ENCODE results near the gene EFNA4. TPM values are rescaled to one million over a fixed set of nuclear protein-coding genes. Genes with fewer than 3 reads are reported as not detected.

The EFNA4 gene
- total and polyA plus RNA-seq, 9 of the 15 experiments (the other 6 are each of a cell fraction or from before 2014, with no cell fraction given), result 0.68 to 7.4 (median 6.1) TPM

GRCh38 chr1:155084722-155085503 is 21.4 kb downstream of the EFNA4 start (continued):
- TF ChIP-seq CTCF (IDR thresholded peaks at IDR 0.05 in 2 of 3, conservative IDR thresholded peaks at IDR 0.05 in 1 of 3; ENCODE audit: insufficient read depth in 2 of 3, low read depth in 1 of 3, low read length in 3 of 3), result peak; percentile 91 to 98 (median 97)
- TF ChIP-seq RBM34 (IDR thresholded peaks at IDR 0.05; ENCODE audit: borderline replicate concordance, insufficient read depth, low read length), result no peak
- peak; percentile 60 for TF ChIP-seq ELF1 (tag; IDR thresholded peaks at IDR 0.05)
- TF ChIP-seq COPS2 (conservative IDR thresholded peaks at IDR 0.05), result no peak
- TF ChIP-seq FOXK2 (conservative IDR thresholded peaks at IDR 0.05 in 1 of 2, IDR thresholded peaks at IDR 0.05 in 1 of 2; ENCODE audit: low read depth in 2 of 2), result peak; percentile 51 to 61; a peak in 2 of 4 replicates
- TF ChIP-seq ZNF398 (CRISPR knock-in tag; IDR thresholded peaks at IDR 0.05), result no peak
- peak; percentile 89 for TF ChIP-seq CTBP1 (IDR thresholded peaks at IDR 0.05; ENCODE audit: borderline replicate concordance)
- TF ChIP-seq KDM5B (IDR thresholded peaks at IDR 0.05; ENCODE audit: insufficient replicate concordance, low read depth, low read length), result peak; percentile 16
- peak; percentile 60; the same call in 1 of the 2 replicates for TF ChIP-seq THAP7 (CRISPR knock-in tag; IDR thresholded peaks at IDR 0.05)
- peak; percentile 28; the same call in 1 of the 2 replicates for TF ChIP-seq DPF2 (IDR thresholded peaks at IDR 0.05)
- TF ChIP-seq CBFB (CRISPR knock-in tag; IDR thresholded peaks at IDR 0.05), result peak; percentile 2; the same call in 1 of the 2 replicates
- TF ChIP-seq CREM (IDR thresholded peaks at IDR 0.05; ENCODE audit: low read depth), result peak; percentile 61
- peak; percentile 72 to 81; a peak in 3 of 4 replicates for TF ChIP-seq SIN3A (IDR thresholded peaks at IDR 0.05; ENCODE audit: borderline replicate concordance in 2 of 2, control insufficient read depth in 1 of 2, low read depth in 2 of 2, low read length in 2 of 2)
- TF ChIP-seq ZNF24 (IDR thresholded peaks at IDR 0.05), result peak; percentile 50; the same call in 1 of the 2 replicates
- TF ChIP-seq POLR2G (IDR thresholded peaks at IDR 0.05; ENCODE audit: low read depth, low read length), result peak; percentile 76
- peak; percentile 71 for TF ChIP-seq BHLHE40 (IDR thresholded peaks at IDR 0.05; ENCODE audit: low read length)
- peak; percentile 19; the same call in 1 of the 2 replicates for TF ChIP-seq EP300 (IDR thresholded peaks at IDR 0.05; ENCODE audit: low read length)
- peak; percentile 70; the same call in 1 of the 2 replicates for TF ChIP-seq PHF8 (IDR thresholded peaks at IDR 0.05; ENCODE audit: borderline replicate concordance, low read length)
- TF ChIP-seq SIN3B (IDR thresholded peaks at IDR 0.05; ENCODE audit: low read depth), result no peak
- peak; percentile 79 for TF ChIP-seq CXXC5 (CRISPR knock-in tag; IDR thresholded peaks at IDR 0.05)
- TF ChIP-seq KDM1A (IDR thresholded peaks at IDR 0.05), result peak in 1 of 2 experiments; percentile 22; a peak in 1 of 4 replicates
- TF ChIP-seq NFYB (IDR thresholded peaks at IDR 0.05; ENCODE audit: extremely low read depth, insufficient read length), result no peak
- peak; percentile 25 for TF ChIP-seq ARID1B (IDR thresholded peaks at IDR 0.05)
- 0 out of 2 replicates have a peak, but pooled peaks have one; percentile 60 for TF ChIP-seq ZC3H11A (IDR thresholded peaks at IDR 0.05; ENCODE audit: low read depth, low read length)
- TF ChIP-seq SMAD2 (IDR thresholded peaks at IDR 0.05; ENCODE audit: low read depth, low read length), result no peak

All from K562 (cell line).